ENCODE results near the gene SLC7A14.

SLC7A14 gene

DNA sequence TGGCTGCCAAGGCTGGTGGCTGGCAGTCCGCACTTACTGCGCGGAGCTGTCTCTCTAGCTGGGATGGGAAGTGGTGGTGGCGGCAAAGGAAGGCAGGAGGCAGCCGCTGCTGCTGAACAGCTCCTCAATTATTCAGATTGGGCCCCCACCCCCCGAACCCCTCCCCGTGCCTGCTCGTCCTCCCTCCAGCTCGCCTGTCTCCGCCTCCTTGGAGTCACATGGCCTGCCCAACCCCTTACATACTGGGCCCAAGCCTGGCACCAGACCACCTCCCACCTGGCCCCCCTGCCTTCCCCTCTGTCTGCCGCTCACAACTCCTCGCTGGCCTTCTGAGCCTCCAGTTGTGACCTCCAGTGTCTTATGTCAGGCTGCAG, at the start of gene SLC7A14:
Gene SLC7A14 (minus strand): TSS at position 139 of the 374 bp plus-strand sequence. CDS start 59,139 bp downstream, outside the sequence.
- no peak for DNase-seq (ENCODE audit: extremely low read depth in 1 of 2, low read depth in 1 of 2)

DNA sequence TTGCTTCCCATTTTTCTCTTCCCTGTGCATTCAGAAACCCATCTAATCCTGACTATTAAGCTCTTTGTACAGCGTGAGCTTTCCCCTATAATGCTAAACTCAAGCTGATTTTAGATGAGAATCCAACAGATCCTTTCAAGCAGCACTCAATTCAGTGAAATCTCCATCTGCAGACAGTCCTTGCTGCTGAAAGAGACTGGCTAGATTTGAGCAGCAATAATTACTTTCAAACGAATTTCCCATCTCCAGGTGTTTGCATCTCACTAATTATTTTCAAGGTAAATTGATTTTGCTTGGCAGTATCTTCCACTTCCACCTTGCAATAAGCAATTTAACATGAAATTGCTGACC, 49.5 kb upstream of the SLC7A14 start:
- no peak for DNase-seq (ENCODE audit: extremely low read depth in 1 of 2, low read depth in 1 of 2)

DNA sequence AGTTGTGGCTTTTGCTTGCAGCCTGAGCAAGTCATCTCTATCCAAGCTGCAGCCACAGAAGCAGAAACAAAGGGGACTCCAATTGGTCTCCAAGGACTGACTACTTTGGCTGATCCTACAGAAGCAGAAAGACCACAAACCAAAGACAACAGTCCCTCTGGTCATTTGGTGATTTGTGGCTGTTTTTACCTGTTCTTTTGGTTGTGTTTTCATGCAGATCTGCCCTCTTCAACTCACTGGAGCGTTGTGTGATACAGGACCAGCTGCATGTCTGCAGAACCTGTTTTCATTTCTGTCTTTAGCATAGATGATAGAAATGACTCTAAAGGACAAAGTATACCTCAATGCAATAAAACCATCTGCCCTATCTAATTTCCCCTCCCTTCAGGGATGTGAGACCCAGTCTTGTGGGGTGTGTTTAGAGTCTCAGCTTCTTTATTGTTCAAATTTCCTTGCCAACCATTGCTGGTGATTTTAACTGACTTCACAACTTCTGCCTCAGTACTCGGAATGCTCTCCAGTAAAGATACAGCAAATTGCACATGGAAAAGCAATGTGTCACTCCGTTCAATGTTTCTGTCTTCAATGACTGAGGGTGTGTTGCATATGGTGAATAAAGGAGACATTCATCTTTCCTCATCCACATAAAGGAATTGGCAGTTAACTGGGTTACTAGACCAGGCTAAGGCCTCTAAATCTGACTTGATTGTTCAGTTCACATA, 48.9 kb upstream of the SLC7A14 start:
- DNase-seq (ENCODE audit: extremely low read depth in 1 of 2, low read depth in 1 of 2): no peak

DNA sequence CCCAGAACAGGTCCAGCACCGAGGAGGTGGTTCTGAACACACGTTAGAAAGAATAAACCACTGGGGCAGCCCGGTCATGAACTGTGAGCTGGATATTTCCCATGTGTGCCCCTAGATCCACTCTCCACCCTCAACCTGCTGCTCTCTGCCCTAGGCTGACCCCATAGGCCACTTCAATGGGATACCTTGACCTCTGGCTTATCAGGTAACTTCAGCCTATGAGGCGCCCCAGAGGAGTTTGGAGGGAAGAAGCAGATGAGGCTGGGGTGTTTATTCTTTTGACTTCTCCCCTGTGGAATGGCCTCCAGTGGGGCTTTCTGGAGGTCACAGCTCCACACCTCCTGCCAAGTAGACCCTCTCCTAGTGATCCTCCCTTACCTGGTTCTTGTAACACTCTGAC, 47.7 kb upstream of the SLC7A14 start:
- DNase-seq (ENCODE audit: extremely low read depth in 1 of 2, low read depth in 1 of 2): no peak

DNA sequence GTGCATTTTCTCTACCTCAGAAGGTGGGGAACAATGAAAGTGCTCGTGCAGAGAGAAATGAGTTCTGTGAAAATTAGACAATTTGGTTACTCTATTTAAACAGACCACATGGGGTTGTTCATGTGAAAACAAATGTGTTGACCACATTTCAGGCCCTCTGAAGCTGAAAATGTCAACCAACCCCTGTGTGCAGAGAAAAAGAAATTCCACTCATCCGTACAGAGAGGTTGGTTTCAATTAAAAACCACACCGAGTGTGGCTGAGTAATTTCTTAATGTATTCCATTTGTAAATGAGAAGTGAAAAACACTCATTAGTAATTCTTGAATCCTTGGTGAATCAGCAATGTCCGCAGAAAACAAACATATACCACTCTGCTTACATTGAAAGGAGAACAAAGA, 46.9 kb upstream of the SLC7A14 start:
- no peak for DNase-seq (ENCODE audit: extremely low read depth in 1 of 2, low read depth in 1 of 2)

DNA sequence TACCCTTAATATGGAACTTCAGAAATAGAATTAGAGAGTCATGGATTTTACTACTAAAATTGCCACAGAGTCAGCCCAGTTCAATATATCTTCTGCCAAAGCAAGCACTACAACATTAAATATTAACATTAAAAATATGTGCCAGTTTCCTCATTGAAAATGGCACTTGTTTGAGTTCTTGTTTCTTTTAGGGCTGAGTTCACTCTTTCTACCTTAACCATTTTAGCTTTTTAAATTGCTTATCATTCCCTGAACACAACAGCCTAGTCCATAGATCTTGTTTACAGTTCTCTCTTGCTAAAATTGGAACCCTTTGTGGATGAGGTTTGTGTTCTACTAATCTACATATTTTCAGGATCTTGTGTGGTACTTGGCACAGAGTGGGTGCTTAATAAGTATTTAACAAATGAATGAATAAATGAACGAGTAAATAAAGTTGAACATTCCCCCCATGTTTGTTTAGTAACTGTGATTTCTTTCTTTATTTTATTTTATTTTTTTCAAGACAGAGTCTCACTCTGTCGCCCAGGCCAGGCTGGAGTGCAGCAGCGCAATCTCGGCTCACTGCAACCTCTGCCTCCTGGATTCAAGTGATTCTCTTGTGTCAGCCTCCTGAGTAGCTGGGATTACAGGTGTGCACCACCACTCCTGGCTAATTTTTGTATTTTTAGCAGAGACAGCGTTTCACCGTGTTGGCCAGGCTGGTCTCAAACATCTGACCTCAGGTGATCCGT, 46.0 kb upstream of the SLC7A14 start:
- no peak for DNase-seq (ENCODE audit: extremely low read depth in 1 of 2, low read depth in 1 of 2)

DNA sequence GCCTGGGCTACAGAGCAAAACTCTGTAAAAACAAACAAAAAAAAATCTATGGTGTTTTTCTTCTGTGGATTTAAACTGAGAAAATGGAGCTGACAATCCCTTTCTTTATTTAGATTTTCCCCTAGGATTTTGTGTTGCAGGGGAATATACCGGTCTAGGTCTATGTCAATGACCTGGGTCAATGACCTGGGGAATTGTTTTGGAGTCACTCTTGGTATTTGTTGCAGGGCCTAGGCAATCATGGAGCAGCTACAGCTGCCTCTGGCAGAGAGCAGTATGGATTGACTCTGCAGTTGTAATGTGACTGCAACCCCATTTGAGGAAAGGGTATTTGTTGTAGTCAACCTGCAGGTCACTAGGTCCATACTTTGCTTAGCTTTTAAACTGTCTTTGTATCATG, 37.6 kb upstream of the SLC7A14 start:
- DNase-seq (ENCODE audit: extremely low read depth in 1 of 2, low read depth in 1 of 2): no peak

DNA sequence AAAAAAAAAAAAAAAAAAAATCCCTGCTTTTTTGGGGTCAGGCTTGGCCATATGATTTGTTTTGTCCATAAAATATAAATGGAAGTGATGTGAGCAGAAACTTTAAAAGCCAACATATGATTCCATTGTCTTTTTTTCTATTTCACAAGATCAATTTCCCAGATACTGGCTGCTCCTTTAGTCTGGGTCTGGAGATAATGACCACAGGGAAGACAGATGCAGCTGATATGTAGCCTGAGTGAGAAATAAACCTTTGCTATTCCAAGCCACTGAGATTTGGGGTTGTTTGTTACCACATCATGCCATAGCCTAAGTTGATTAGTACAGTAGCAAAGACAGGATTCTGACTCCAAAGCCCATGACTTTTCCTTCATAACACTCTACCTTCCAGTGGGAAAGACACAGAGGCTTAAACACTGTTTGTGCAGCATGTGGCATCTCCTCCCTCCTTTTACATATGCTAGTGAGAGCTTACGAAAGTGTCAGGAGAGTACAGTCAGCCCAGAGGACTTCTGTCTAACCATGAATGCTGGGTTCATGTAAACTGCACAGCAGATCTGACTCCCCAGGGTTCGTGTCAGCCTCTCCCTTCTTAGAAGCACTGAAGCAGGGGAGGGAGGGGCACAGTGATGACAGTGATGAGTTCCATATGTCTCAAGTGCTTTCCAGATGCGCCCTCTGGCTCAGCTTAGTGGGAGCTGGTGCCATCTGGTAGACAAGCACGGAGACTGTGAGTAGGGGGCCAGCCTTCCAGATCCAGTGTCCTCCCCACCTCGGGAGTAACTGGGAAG, 36.7 kb upstream of the SLC7A14 start:
- DNase-seq (ENCODE audit: extremely low read depth in 1 of 2, low read depth in 1 of 2): no peak

DNA sequence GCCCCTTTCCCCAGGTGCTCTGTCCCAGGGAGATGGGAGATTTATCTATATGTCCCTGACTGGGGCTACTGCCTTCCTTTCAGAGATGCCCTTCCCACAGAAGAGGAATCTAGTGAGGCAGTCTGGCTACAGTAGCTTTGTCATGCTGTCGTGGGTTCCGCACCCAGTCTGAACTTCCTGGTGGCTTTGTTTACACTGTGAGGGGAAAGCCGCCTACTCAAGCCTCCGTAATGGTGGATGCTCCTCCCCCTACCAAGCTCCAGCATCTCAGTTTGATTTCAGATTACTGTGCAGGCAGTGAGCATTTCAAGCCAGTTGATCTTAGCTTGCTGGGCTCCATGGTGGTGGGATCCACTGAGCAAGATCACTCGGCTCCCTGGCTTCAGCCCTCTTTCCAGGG, 35.4 kb upstream of the SLC7A14 start:
- DNase-seq (ENCODE audit: extremely low read depth in 1 of 2, low read depth in 1 of 2): no peak

DNA sequence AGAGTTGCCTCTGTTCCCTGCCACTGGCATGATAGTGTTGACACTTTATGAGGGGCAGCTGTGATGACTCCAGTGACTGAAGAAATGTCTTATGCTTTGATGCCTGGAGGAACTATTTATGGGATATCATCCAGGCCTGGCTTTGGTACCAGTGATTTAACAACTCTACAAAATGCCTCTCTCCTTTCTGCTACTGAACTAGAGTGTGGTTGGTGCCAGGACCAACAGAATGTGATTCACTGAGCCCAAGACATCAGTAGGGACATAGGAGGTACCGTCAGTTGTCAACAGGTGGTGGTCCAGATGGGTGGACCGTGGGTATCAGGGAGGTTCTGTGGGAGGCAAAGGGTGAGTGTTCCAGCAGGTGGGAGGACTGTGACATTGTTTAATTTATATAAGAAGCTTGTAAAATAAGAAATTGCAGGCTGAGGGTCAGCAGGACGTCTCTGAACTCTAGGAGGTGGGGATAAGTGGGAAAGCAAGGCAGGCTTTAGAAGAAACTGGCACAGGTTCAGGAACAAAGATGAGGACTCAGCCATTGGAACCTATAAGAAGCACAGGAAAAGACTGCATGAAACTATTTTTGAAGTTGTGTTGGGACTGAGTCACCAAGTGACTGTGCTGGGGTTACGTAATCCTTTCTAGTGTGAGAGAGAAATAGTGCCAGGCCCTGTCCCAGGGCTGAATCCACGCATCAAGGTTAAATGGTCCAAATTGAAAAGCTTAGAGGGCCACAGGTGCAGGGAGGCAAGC, 28.5 kb upstream of the SLC7A14 start:
- DNase-seq (ENCODE audit: extremely low read depth in 1 of 2, low read depth in 1 of 2): no peak

DNA sequence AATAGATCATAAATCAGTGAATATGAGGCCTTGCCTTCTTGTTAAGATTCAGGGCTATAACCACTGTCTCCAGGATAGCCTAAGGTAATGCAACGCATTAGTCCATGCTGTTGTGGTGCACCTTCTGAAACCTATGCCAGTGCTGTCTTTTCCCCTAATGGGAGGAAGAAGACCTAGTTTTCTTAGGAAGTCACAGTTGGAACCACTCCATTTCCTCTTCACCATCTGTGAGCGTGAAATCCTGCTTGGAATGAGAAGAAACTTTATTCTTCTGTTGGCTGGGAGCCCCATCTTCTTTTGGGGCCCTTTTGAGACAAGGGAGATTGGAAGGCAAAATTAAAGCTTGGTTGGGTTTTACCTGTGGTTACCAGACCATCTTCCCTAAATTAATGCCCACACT, 25.9 kb upstream of the SLC7A14 start:
- no peak for DNase-seq (ENCODE audit: extremely low read depth in 1 of 2, low read depth in 1 of 2)

DNA sequence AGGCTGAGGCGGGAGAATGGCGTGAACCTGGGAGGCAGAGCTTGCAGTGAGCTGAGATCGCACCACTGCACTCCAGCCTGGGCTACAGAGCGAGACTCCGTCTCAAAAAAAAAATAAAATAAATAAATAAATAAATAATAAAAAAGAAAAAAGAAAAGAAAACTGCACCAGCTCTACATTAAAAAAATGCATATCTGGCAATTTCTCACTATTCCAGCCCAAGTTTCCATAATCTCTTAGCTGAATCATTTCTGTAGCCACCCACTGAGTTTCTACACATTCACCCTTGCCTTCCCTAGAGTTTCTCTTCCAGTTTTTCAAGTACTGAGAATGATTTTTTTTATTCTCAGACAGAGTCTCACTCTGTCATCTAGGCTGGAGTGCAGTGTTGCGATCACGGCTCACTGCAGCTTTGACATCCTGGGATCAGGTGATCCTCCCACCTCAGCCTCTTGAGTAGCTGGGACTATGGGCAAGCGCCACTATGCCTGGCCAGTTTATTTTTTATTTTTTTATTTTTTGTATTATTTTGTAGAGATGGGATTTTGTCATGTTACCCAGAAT, 24.5 kb upstream of the SLC7A14 start:
- no peak for DNase-seq (ENCODE audit: extremely low read depth in 1 of 2, low read depth in 1 of 2)

DNA sequence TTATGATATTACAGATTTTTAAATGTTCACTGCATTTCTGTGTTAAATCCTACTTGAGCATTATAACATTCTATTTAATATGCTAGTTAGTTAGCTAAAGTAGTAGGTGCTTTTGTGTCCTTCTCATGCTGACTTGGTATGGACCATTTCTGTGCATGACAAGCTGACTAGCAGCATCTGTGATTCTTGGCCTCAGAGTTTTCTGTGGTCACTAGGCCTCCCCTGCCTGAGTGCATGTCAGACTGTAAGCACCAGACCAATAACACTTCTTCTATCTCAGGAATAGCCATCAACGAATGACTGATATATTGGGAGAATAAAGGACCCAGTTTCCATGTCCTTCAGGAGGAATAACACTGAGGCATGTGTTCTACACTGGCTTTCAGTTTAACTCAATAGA, 22.6 kb upstream of the SLC7A14 start:
- no peak for DNase-seq (ENCODE audit: extremely low read depth in 1 of 2, low read depth in 1 of 2)

DNA sequence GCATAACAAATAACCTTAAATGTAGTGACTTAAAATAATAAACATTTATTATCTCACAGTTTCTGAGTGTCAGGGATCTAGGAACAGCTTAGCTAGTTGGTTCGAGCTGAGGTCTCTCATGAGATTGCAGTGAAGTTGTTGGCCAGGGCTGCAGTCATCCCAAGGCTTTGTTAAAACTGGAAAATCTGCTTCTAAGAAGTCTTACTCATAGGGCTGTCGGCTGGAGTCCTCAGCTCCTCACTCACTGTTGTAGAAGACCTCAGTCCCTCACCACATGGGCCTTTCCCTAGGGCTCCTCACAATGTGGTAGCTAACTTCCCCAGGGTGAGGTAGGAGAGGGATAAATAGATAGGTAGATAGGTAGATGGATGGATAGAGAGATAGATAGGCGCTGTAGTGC, 20.8 kb upstream of the SLC7A14 start:
- DNase-seq (ENCODE audit: extremely low read depth in 1 of 2, low read depth in 1 of 2): no peak

DNA sequence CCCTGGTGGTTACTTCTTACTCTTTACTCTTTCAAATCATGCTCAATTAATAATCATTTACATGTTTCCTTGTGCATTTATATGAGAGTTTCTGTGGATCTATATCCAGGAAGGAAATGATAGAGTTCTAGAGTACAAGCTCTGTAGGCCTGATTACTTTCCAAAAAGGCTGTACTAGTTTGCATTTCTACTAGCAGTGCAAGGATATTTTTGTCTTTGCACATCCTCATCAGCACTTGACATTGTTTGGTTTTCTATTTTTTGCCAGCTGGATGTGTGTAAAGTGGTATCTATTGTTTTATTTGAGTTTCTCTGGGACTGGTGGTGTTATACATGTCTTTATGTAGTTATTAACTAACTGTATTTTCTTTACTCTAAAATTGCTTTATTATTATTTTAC, 19.6 kb upstream of the SLC7A14 start:
- DNase-seq (ENCODE audit: extremely low read depth in 1 of 2, low read depth in 1 of 2): no peak

DNA sequence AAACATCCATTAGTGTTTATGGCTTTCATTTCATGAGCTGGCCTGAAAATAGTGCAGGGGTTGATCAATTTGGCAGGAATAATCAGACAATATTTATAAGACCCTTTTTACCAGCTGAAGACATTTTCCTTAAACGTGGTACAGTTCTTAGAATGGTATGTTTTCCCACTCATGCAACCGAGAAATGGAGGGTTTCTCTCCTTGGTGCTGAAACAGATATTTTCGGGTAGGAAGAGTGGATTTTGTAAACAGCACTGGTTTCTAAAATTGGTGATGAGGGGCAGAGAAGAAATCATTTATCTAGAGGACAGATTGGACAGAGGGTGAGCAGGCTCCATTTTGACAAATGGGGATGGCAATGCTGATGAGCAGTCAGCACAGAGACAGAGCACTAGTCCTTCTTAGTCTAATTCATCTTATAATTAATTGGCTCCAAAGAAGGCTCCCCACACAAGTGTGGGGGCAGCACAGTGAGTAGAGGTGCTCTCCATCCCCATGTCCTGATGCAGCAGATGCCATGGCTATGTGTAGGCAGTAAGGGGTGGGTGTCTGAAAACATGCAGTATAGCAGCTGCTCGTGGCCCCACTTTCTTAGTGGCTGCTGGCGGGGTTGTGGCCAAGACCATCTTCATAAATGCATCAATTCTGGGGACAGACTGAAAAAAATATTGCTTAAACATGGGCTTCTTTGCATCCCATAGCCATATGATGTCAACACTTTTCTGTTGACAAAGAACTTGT, 18.1 kb upstream of the SLC7A14 start:
- DNase-seq (ENCODE audit: extremely low read depth in 1 of 2, low read depth in 1 of 2): no peak

DNA sequence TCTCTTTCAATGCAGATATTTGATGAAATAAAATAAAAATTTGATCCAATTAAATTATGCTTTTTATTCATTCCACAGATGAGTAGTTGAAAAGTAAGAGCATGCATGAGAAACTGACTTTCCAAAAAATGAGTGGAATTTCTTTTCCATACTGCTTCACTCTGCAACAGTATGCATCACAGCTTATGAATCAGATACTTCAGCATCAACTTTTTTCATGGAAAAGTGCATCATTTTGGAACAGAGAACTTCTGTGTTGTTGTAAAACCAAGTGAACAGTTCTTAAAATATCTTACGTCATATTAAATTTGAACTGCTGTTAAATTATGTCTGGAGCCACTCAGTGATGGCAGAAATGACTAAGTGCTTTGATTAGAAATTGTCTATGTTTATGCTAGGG, 16.7 kb upstream of the SLC7A14 start:
- DNase-seq (ENCODE audit: extremely low read depth in 1 of 2, low read depth in 1 of 2): no peak

DNA sequence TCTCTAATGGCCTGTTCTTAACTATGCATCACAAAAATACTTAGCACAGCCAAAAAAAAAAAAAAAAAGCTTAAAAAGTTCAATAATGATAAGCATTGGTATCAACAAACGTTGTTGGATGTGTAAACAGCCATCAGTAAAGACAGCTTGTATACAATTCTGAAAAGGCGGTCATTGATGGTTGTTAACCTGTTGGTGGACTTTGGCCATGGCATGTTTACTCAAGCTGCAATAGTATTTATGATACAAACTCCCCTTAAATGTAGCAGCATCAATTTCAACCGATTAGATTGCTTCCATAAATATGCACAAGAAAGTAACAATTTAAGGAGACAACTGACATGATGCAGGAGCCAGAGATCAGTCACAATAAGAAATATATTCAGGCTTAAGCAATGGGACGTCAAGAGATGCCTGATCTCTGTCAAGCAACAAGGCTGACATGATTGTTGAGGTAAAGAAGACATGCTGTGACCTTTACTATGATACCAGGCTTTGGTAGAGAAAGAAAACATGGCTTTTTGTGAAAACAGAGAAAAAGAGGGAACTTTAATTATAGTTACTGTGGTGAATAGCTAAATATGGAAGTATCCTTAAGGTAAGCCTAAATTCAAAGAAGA, 14.2 kb upstream of the SLC7A14 start:
- DNase-seq (ENCODE audit: extremely low read depth in 1 of 2, low read depth in 1 of 2): no peak

DNA sequence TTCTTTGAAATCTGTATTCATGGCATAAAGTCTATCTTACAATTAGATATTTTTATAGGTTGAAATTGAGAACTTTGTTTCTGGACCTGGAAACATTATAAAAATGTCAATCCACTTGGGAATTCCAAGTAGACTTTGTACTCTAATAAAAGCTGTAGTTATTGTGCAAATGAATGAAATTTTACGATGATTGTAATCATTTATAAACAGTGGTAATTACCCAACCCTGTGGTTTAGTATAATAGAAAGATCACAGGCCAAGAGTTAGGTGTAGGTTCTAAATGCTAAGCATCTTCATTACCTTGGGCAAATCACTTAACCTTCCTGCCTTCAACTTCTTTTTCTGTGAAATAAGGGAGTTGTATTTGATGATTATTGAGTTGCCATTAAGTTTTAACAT, 13.2 kb upstream of the SLC7A14 start:
- no peak for DNase-seq (ENCODE audit: extremely low read depth in 1 of 2, low read depth in 1 of 2)

DNA sequence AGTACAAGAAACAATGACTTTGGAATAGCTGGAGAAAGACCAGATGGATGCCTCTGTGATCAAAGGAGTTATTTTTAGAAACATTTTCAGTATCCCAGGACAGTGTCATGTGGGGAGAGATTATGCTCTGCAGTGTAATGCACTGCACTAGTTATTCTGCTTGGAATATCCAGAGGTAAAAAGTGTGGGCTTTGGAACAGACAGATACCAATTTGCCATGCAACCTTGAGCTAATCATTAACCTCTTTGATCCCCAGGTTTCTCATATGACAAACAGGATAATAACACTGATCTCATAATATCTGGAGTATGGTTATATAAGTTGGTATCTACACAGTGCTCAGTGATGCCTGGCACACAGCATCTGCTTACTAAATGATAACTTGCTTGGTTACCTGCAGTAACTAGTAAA, 12.2 kb upstream of the SLC7A14 start:
- no peak for DNase-seq (ENCODE audit: extremely low read depth in 1 of 2, low read depth in 1 of 2)

All from stimulated activated CD8-positive, alpha-beta memory T cell treated with anti-CD3 and anti-CD28 coated beads, Interleukin-7, amount 100 ng/mL, for 48 hours (primary cell).